GM19239 (cell line): Measurements from ENCODE around the gene TXNDC15.
A peak's percentile ranks its signal among the peaks of the same experiment; 100 is the strongest.
"Not testable (repeated sequence)": the region's sequence is repeated elsewhere in the genome, so short reads cannot be mapped to it uniquely, and the experiment has no call there.

Experiments
- DNase-seq: peaks from one replicate; pipeline ENCODE4 v3.0.0; 2011; ENCODE audit warnings: low spot score; ENCODE audit not compliant: insufficient read length
- FAIRE-seq: peaks from 2 replicates; lab custom pipeline; 2011; peaks lifted over from hg19 to GRCh38; lab: Jason Lieb, UNC

TXNDC15 gene, protein sequence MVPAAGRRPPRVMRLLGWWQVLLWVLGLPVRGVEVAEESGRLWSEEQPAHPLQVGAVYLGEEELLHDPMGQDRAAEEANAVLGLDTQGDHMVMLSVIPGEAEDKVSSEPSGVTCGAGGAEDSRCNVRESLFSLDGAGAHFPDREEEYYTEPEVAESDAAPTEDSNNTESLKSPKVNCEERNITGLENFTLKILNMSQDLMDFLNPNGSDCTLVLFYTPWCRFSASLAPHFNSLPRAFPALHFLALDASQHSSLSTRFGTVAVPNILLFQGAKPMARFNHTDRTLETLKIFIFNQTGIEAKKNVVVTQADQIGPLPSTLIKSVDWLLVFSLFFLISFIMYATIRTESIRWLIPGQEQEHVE

DNA sequence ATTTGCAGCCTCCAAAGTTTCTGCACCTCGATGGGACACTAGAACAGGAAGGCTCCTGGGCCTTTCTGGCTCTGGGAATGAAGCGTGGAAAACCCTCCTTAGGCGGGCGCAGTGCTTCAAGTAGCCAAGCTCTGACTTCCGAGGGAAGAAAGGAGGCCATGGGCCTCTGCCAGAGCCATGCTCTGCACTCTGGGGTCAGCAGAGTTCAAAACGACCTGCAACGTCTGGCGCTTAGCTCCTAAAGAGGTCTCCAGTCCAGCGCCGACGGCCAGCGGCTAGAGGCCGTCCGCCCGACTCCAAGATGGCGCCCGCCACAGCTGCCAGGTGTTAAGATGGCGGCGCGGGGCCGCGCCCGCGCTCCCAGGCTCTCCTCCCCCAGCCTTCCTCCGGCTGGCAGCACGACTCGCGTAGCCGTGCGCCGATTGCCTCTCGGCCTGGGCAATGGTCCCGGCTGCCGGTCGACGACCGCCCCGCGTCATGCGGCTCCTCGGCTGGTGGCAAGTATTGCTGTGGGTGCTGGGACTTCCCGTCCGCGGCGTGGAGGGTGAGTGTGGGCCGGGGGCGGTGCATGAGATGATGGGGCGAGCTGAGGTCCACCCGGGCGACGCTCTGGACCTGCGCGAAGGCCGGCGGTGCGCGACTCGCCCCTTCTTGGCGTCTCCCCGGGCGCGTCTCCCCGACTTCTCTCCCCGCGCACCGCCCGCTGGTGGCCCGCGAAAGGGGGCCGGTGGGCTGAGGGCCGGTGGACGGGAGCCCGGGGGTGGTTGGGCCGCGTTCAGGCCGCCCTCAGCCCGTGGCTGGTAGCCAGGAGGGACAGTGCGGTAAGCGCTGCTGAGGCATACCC, at the start of gene TXNDC15:
TSS of gene TXNDC15 (plus strand) at position 385 of the 844 bp plus-strand sequence. CDS start at position 442, 57 bp downstream.
- DNase-seq: peak; percentile 75
- FAIRE-seq: peak; percentile 62

DNA sequence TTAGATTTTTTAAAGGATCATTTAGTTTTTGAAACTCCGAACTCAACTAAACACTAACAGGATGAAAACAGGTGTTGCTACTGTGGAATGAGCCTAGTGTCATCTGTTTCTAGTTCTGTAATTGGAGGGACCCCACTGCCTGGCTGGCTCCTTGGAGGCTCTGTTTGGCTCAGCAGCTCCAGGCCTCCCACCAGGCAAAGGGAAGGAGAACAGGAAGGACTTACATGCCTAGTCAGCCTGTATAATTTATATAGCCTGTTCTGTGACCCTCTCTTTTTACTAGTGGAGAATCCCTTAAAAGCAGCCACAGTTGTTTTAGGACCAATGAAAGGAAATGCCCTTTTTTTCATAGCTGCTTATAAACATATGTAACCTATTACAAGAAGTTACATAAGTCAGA, 49.5 kb upstream of the TXNDC15 start:
- FAIRE-seq: no peak
- DNase-seq: no peak

DNA sequence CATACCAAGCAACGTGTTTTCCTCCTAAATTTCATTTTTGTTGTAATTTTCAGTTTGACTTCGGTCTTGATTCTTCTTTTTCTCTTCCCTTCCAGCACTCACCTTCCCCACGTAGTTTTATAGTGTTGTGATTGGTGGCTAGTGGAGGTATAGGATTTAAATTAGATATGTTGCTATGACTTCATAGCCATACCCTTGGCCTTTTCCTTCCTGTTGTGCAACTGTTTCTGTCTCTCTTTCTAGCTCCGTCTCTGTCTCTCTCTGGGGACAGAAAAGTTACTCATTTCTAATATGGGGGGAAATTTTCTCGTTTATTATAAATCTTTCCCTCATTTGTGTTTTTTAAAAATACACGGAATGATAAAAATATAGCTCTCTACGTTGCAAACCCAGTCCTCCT, 49.0 kb upstream of the TXNDC15 start:
- DNase-seq (no peak), FAIRE-seq (no peak)

DNA sequence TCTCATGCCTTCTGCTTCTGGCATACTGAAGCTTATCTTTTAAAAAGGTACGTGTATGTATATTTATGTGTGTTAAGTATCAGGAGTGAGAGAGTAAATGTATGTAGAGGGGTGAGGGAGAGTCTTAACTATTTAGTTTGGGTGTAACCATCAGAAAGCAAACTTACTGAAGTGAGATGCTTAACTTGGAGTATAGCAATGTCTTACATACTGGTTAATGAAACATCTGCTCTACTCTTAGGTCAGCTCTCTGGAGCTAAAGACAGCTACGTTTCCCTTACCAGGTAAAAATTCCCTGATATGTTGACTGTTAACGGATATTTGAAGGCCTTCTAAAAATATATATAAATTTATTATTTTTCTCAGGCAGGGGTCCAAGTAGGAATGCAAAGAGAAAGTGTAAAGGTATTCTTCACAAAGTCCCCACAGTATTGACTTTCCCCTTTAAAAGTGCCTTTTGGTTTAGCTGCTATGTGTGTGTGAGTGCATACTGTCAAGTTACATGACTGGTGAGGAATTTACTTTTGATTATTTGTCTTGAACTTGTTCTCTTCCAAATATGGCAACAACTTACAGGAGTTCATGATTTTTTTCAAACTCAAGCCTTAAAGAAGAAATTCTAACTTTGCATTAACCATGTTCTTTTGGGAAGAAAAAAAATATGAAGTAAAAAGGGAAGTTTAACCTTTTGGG, 40.7 kb upstream of the TXNDC15 start:
- DNase-seq (no peak), FAIRE-seq (no peak)

DNA sequence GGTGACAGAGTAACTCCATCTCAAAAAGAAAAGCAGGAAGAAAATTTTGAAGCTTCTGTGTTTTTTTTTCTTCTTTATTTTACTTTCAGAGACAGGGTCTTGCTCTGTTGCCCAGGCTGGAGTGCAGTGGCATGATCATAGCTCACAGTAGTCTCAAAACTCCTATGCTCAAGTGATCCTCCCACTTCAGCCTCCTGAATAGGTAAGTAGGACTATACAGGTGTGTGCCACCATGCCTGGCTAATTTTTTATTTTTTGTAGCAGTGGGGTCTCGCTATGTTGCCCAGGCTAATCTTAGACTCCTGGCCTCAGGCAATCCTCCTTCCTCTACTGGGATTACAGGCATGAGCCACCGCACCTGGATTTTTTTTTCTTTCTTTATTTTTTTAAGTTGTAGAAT, 38.5 kb upstream of the TXNDC15 start:
- DNase-seq (no peak), FAIRE-seq (no peak)

DNA sequence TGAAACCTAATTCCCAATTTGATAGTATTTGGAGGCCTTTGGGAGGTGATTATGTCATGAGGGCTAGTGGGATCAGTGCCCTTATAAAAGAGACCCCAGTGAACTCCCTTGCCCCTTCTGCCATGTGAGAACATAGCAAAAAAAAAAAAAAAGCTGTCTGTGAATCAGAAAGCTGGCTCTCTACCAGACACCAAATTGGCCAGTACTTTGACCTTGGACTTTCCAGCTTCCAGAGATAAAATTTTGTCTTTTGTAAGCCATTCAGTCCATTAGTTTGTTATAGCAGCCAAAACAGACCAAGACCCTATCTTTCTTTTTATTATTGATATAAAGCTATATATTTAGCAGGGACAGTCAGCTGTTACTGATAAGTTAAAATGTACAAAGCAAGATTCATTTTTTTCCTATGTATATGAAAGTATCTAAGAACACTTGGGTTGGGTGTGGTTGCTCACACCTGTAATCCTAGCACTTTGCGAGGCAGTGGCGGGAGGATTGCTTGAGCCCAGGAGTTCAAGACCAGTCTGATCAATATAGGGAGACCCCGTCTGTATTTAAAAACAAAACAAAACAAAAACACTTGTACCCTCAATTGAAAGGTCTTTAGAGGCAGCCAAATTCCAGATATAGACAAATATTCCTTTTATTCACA, 36.5 kb upstream of the TXNDC15 start:
- FAIRE-seq: no peak
- no peak for DNase-seq

DNA sequence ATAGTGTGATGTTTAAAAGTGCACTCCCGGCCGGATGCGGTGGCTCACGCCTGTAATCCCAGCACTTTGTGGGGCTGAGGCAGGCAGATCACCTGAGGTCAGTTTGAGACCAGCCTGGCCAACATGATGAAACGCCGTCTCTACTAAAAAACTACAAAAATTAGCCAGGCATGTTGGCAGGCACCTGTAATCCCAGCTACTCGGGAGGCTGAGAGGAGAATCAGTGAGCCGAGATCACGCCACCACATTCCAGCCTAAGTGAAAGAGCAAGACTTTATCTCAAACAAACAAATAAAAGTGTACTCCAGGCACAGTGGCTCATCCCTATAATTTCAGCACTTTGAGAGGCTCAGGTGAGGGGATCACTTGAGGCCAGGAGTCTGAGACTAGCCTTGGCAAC, 35.8 kb upstream of the TXNDC15 start:
- FAIRE-seq, DNase-seq: not testable (repeated sequence)

DNA sequence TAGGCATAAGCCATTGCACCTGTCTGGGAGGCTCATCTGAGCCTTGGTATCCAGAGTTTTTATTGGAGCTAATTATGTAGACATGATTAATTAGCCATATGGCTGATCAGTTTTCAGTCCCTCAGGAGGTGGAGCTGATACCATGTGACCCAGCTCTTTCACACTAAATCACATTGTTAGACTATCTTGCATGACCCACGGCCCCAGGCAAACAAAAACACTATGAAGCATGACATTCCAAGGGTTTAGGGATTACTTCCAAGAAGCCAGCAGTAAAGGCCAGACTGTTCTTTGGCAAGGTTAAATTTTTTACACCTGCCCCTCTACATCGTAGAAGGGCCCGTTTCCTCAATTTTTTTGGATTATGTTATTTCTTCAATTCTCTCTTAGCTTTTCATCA, 33.4 kb upstream of the TXNDC15 start:
- DNase-seq (no peak), FAIRE-seq (no peak)

DNA sequence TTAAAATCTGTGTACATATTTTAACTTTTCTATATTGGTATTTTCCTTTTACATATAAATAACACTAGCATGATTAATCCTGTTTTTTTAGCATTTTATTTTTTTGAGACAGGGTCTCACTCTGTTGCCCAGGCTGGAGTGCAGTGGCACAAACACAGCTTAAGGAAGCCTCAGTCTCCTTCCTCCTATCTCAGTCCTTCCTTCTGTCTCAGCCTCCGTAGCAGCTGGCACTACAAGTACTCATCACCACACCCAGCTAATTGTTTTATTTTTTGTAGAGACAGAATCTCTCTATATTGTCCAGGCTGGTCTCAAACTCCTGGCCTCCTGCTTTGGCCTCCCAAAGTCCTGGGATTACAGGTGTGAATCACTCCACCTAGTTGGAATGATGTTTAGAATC, 29.9 kb upstream of the TXNDC15 start:
- DNase-seq (no peak), FAIRE-seq (no peak)

DNA sequence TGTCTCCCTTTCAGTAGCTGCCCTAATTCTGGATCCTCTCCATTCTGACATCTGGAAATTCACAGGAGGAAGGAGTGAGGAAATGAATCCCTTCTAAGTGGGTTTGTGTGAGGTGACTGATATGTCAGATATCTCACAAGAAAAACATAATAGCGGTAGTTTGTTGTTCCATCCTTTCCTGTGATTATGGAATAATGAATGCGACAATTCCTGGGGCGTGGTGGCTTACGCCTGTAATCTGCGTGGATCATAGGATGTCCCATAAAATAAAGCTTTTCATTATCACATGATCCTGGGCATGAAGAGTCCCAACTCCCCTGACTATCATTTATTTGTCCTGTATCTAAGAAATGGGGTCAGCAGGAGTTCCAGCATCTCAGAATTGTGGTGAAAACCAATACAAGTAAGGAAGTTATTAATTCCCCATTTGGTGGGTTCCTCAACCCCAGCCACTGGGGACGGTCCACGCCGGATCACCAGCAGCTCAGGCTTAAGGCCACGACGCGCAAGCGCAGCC, 28.8 kb upstream of the TXNDC15 start:
- DNase-seq: no peak
- FAIRE-seq: no peak

DNA sequence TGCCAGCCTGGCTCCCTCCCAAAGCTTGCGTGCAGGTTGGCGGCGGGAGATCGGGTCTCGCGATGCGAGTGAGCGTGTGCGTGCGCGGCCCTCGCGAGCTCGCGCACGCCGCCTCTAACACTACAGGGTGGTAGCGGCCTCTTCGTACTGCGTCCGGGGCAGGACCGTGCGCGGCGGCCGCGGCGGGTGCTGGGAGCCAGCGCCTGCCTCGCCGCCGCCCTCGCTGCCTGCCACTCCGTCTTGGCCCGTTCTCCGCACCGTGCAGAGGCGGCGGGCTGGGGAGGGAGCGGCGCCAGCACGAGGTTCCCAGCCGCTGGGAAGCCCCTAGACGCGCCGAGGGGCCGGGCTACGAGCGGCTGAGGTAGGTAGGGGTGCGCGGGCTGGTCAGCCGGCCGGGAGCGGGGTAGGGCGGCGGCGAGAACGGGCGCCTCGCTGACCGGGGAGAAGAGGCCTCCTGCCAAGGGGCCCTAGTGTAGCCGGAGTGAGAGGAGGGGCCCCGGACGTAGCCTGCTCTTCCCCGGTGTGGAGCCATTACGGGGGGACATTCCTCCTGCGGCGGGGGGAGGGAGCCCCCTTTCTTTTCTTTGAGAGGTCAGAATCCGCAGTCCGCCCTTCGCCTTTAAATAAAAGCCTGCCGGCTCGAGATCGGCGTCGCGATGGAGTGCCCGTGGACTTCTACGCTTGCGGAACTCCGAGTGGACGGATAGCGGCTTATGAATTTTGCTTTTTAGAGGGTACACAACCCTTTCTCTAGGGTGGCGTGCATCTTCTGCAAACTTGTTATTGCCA, 28.1 kb upstream of the TXNDC15 start, which contains the start of gene C5orf24:
TSS of gene C5orf24 (plus strand) at position 117 of the 789 bp plus-strand sequence. CDS start 8,933 bp downstream, outside the sequence.
- FAIRE-seq: peak; percentile 94
- peak; percentile 89 for DNase-seq

DNA sequence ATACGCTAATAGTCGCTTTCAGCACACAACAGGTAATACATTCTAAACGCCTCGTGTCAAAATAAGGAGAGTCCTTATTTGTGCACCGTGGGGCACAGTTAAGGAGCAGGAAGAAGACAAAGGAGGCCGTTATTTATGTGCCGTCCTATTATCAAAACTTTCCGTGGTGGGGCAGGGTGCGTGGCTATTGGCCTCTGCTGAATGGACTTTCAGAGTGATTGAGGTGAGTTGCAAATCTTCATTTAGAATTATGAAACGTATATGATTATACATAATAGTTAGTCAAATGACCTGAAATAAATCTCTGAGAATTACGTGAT, 27.6 kb upstream of the TXNDC15 start:
- no peak for DNase-seq
- peak; percentile 77 for FAIRE-seq

DNA sequence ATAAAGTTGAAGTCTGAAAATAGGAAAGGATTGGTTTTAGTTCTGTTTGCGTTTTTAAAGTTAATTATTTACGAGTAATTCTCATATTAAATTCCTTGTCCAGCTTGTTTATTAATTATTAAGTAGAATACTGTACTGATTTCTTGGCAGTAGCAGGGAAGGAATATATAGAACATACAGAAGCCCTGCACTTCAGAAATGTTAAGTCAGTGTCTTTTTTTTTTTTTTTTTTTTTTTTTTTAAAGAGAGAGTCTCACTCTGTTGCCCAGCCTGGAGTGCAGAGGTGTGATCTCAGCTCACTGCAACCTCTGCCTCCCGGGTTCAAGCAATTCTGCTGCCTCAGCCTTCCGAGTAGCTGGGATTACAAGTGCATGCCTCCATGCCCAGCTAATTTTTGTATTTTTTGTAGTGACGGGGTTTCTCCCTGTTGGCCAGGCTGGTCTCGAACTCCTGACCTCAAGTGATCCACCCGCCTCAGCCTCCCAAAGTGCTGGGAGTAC, 24.7 kb upstream of the TXNDC15 start:
- not testable (repeated sequence) for DNase-seq, FAIRE-seq

DNA sequence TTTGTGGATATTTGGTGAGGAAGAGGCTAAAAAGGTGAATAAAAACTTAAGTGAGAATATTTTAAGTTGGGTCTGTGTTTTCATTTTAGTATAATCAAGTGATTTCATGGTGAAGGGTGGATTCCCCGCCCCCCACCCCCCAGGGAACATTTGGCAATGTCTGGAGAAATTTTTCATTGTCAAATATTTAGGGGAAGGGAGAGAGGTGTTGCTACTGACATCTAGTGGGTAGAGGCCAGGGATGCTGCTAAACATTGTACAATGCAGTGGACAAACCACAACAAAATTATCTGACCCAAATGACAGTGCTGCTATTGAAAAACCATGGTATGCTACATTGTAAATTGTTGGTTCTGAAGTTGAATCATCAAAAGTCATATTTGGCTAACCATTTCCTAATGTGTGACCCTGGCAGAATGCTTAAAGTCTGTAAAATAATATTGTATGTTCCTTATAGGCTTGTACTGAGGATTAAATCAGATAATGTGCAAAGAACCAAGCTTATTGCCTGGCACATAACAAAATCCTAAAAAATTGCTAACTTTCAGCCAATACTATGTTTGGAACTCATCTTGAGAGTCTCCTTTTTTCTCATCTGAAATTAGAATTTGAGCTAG, 22.8 kb upstream of the TXNDC15 start:
- DNase-seq (no peak), FAIRE-seq (no peak)

DNA sequence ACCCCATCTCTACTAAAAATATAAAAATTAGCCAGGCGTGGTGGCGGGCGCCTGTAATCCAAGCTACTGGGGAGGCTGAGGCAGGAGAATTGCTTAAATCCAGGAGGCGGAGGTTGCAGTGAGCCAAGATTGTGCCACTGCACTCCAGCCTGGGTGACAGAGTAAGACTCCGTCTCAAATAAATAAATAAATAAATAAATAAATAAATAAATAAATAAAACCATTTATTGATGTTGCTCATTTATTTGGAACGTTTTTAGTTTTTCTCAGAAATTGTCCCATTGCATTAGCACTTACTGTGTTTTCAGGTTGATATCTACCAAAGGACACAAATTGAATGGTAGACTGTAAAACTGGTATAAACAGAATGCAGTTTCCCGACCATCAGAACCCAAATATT, 17.7 kb upstream of the TXNDC15 start:
- FAIRE-seq, DNase-seq: not testable (repeated sequence)

DNA sequence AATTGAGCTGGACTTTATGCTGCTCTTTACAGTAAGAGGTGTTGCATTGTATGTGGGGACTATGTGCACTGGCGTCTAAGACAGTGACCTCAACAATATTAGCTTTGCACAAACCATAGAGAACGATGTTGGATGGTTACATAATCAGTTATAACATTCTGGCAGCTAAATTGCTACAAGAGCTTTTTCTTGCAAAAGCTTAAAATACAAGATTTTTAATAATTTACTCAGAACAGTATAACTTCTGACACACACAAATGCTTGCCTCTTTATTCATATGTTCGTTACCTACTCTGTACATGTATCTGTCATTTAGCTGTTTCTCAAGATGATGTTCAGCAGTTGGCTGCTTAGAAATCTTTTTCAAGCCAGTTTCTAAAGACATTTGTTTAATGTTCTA, 16.8 kb upstream of the TXNDC15 start:
- FAIRE-seq: no peak
- DNase-seq: no peak

DNA sequence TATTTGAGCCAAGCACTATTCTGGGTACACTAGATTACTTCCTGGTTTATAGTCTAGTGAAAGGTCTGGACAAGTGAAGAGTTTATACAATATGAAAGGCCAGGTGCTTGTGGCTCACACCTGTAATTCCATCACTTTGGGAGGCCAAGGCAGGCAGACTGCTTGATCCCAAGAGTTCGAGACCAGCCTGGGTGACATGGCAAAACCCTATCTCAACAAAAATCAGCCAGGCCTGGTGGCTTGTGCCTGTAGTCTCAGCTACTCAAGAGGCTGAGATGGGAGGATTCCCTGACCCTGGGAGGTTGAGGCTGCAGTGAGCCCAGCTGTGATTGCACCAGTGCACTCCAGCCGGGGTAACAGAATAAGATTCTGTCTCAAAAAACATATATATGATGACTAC, 9.5 kb upstream of the TXNDC15 start:
- FAIRE-seq: no peak

DNA sequence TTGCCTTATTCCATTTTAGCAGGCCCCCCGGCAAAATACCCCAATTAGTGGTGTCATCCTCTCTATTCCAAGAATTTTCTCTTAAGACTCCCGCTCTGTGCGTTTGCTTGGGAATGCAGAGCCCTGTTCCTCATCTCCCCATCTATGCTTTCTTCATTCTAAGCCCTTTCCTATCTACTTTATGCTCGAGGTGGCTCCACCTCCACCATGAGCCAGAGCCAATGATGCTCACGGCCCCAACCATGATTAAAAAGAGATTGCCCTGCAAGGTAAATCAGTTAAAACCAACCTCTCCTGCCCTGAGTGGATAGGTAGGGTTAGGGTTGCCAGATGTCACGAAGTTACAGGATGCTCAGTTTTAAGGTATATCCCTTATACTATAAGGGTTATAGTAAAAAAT, 677 bp upstream of the TXNDC15 start:
- no peak for DNase-seq

More for the DNA sequence above, 9.5 kb upstream of the TXNDC15 start:
- no peak for DNase-seq

More for the DNA sequence above, 677 bp upstream of the TXNDC15 start:
- no peak for FAIRE-seq
